Amniotic epithelial cell (primary cell): ENCODE results near the gene ITGB5.

Experiments
- DNase-seq: peaks from one replicate; pipeline ENCODE4 v3.0.0-alpha.2; 2010; ENCODE audit warnings: low read depth

ITGB5 gene

DNA sequence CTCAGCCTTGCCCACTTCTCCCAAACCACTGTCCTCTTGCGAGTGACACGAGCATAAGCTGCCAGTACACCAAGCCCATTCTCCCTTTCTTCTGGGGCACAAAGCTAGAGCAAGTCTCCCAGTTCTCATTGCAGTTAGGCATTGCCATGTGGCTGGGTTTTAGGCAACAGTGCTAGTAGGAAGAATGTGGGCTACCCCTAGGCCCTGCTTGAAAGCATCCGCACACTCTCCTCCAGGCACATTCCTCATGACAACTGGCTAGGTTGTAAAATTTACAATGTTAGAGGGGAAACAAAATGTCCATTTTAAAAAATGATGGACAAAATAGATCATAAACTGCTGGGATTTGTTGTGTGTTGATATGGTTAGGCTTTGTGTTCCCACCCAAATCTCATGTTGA lies 19.7 kb downstream of the ITGB5 start:
- DNase-seq: no peak

DNA sequence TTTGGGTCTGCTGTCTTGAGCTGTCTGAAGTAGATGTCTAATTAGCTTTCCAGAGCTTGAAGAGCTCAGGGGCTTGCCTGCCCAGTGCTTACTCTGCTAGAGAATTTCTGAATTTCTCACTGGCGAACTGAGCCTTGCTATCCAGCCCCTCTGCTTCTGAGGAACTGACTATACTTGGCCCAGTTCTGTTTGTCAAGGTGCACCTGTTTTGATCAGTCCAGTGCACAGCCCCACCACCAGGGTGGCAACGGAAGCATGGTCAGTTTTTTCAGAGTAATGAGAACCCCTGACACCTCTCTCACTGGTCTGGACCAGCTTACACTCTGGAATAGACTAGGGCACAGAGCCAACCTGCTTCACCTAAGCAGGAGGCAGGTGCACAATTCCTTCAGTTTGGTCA lies 25.2 kb downstream of the ITGB5 start:
- DNase-seq: no peak

DNA sequence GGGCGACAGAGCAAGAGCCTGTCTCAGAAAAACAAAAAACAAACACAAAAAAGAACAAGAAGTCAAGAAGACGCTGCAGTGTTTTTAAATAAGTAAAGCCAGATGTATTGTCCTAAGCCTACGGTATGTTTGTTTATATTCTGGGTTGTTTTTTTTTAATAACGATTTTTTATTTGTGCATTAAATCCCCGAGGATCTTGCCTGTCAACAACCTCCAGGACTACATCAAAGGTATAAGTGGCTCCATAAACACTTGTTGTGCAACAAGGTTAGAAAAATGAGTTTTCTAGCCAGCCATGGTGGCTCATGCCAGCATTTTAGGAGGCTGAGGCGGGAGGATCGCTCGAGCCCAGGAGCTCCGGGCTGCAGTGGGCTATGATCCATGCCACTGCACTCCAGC lies 26.1 kb downstream of the ITGB5 start:
- peak; percentile 61 for DNase-seq

DNA sequence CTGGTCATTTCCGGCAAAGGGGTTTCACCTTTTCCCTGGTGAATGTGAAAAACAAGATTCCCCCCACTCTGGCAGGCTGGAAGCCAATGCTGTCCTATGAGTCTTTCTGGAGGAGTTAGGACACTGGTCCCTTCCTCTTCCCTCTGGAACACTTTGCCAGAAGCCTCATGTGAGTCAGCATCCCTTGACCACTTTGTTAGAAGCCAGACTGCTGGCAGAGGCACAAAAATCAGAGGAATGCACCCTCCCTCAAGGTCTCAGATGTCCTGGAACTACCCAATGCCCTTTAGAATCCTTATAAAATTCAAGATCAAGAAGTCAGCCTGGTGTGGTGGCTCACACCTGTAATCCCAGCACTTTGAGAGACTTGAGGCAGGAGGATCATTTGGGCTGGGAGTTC lies 26.6 kb downstream of the ITGB5 start:
- peak; percentile 98 for DNase-seq

DNA sequence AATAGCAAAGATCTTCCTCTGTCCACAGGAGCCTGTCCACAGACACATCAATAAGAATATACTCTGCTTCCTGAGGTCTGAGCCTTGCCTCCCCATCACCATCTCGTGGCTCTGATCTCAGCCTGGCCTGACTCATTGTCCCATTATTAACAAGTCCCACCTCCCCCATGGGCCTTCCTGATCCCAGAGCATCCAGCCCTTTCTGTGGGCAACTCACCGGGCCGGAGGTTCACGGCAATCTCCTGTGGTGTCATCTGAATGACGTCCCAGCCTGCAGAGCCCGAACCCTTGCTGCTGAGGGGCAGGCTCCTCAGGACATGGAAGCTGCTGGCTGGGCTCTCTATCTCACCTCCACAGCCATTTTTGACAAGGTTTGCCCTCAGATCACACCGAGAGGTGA lies 28.1 kb downstream of the ITGB5 start:
- peak; percentile 87 for DNase-seq

DNA sequence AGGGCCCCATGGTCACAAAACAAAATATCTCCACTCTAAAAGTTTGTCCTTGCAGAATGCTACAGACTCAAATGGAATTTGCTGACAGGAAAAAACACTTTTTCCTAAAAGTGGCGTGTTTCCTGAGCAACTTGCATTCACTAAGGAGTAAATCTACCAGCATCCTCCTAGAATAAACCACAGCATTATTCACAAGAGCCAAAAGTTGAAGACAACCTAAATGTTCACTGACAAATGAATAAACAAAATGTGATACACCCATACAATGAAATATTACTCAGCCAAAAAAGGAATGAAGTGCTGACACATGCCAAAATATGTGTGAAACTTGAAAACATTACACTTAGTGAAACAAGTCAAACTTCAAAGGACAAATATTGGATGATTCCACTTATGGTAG lies 28.9 kb downstream of the ITGB5 start:
- peak; percentile 77 for DNase-seq

DNA sequence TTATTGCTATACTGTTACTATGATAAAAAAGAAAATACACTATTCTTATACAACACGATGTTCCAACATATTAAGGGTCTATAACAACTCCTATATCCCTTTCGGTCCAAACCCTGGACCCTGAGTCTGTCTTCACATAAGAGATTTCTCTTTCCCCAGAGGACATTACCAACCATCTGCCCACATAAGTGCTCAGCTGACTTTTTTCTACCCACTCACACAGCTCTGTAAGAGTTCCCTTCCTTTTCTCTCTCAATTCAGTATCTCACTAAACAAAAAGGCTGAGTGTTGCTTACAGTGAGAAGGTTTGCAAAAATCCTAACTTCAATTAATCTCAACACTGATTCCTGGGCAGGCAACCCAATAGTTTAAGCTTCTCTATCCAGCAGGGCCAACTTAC lies 30.5 kb downstream of the ITGB5 start:
- no peak for DNase-seq

DNA sequence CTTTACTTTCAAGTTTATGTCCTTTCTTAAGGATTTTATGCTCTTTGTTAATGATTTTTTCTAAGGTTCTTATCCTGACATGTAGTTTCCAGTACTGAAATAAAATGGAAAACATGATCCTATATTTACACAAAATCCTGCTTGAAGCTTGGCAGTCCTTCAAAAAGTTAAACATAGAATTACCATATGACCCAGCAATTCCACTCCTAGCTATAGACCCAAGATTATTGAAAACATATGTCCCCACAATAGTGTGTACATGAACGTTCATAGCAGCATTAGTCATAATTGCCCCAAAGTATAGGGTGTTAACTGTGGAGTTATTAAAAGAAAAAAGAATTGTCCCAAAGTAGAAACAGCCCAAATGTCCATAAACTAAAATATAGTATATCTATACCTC lies 33.2 kb downstream of the ITGB5 start:
- DNase-seq: no peak

DNA sequence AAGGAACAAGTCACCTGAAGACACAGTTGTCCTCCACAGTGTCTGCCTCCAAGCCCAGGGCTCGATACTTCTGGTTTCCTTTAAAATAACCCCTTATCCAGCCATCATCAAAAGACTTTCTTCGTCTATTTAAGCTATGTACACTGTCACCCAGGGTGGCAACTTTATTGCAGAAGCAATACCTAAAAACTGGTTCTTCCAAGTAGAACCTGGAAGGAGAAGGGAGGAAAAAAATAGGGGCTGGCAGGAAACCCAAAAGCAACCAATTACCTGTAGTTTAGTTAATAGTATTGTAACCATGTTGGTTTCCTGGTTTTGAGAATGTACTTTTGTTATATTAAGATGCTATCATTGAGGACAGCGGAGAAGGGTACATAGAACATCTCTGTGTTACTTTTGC lies 33.7 kb downstream of the ITGB5 start:
- DNase-seq: no peak

DNA sequence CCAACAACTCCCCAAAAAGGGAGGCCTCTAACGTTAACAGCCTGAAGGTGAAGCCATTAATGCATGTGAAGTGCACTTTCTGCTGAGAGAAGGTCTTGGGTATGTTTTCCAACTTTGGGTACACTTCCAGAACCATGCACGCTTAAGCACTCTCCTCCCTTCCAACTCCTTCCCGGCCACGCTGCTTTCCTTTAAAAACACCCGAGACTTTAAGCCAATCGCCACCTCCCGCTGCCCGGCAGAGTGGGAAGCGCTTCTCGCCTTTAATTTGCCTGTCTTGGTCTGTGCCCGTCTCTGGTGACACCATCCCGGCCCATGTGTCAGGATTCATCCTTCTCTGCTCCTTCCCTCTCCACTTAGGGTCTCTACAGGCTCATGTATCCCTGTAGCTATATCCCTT lies 35.3 kb downstream of the ITGB5 start:
- DNase-seq: no peak

DNA sequence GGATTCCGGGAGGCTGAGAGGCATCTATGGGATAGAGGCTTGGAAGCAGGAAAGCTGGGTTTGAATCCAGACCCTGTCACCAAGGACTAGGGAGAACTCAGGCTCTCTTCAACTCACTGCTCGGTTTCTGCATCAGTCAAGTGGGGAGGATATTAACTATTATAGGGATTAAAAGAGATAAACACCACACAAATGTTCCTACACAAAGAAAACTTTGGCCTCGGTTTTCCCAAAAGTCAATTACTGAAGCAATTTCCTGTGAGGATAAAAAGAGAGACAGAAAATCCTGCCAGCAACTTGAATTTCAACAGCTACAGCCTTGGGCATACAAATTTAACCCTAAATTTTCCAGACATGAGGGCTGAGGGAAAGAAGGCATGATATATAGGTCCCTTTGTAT lies 36.0 kb downstream of the ITGB5 start:
- DNase-seq: peak; percentile 33

DNA sequence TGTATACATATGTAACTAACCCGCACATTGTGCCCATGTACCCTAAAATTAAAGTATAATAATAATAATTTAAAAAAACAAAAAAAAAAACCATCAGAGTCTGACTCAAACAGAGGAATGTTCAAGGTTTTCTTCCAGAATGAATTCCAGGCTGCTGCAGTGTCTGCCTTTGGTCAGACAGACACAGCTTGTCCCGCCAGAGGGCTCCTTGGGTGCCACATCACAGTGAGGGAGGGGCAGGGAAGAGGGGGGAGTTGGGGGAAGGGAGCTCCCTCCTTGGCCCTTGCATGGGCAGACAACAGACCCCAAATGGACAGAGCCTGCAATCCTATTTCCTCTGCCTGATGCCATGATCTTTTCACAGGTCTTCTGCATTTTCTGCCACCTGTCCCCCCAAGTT lies 36.5 kb downstream of the ITGB5 start:
- DNase-seq: peak; percentile 66

DNA sequence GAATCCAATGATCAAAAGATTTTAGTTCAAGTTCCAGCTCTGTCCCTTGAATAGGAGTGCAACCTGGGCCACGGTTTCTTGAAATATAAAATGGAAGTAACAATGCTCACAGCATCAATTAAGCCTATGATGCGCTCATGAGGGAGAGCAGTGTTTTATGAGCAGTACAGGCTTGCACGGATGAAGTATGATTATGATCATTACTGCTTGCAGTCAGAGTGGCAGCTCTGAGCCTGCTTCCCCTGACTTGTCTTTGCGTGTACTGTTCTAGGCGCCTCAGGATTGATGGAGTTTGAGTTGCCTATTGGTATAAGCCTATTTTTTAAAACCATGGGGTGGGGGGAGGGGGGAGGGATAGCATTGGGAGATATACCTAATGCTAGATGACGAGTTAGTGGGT lies 37.0 kb downstream of the ITGB5 start:
- DNase-seq: peak; percentile 31

DNA sequence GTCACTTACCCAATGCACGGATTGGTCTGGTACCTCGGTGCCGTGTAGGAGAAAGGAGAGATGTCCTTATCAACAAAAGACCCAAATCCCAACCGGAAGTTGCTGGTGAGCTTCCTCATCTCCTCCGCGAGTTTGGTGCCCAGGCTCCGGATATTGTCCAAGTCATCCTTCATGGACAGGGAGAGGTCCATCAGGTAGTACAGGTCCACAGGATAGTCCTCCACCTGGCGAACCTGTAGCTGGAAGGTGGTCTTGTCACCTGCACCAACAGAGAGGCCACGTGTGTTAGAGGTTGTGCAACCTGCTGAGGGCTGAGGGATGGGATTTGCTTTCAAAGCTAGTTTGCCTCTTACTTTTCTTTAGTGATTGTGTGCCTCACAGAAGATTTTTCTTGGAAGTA lies 38.9 kb downstream of the ITGB5 start:
- DNase-seq: no peak

DNA sequence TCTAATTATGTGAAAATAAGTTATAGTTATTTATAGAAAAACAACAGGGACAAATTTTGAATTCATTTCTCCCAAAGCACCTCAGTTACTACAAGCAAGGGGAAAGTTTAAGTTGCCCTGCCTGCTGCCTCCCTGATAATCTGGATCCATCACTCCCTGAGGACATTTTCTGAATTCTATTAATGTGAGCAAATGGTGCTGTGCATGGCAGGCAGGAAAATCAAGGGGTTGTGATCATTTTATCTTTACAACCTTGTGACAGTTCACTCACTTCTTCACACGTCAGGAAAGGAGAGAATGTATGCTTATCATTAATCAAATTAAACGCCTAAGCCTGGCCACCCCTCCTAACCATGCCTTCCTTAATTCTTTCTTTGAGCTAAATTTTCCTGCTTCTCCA lies 39.3 kb downstream of the ITGB5 start:
- no peak for DNase-seq

DNA sequence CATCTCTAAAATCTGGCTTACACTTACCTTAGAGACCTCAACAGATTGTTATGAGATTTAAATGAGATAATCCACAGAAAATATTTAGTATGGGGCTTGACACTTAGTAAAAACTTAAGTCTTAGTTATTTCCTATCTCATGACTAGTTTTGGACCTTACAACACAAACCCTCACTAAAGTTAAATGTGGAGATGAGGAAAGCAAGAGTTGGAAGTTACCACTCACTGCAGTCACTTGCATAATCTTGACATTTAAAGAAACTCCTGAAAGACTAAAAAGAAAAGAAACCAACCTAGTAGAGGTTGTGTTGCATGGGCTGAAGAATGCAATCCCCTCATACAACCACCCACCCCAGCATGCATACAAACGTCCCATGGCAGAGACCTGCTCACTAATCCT lies 40.1 kb downstream of the ITGB5 start:
- DNase-seq: no peak

DNA sequence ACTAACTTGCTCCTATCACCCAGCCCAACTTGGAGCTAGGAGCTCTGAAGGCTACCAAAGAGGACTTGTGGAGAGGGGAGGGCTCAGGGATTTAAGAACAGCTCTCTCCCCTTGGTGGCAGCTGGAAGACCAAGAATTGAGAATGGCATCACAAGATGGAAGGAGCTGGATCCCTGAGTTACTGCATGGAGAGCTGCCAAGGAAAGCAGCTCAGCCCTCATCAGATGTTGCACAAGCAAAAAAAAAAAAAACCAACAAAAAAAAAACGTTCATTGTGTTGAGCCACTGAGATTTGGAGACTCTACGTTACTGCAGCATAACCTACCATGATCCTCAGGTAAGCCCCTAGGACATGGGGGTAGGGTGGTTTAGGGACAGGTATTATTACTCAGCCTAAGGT lies 41.0 kb downstream of the ITGB5 start:
- DNase-seq: peak; percentile 76

DNA sequence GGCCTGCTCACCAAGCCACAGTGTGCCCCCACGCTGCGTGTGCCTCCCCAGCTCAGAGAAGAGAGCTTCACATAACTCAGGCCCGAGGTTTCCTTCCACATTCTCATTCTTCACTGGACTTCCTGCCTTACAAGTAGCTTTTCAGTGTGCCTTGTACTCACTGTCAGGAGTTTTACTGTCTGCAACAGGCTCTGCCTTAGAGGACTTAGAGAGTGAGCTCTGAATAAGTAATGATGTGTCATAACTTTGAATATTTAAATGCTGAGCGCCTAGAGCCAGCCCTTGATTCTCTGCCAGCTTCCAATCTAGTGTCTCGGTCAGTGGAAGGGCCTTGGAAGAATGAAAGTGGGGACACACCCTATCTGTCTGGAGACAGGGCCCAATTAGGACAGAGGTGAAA lies 41.8 kb downstream of the ITGB5 start:
- peak; percentile 91 for DNase-seq

DNA sequence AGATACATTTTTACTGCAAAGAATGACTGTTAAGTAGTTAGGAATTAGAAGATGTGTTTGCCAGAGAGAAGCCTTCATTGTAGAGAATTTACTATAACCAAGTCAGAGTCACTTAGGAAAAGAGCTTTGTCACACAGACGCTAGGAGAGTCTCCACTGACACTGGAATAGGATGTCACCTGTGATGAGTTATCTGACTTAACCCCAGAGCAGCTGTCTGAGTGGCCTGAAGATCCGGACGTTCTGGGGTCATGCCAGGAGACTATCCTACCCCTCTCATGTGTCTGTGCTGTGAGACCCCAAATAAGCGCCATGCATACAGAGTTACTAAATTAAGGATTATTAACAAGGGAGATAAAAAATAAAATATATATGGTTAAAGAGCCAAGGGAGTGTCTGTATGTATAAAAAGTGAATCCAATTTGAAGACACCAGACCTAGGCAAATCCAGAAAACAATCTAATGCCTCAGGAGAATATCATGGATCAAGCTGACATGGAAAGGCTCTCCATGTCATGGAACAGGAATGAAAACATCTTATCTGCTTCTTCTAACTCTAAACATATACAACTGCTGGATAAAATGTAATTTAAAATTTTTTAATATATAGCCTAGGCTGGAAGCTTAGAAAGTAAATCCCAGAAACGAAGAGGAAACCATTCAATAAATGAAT lies 43.5 kb downstream of the ITGB5 start:
- DNase-seq: no peak

DNA sequence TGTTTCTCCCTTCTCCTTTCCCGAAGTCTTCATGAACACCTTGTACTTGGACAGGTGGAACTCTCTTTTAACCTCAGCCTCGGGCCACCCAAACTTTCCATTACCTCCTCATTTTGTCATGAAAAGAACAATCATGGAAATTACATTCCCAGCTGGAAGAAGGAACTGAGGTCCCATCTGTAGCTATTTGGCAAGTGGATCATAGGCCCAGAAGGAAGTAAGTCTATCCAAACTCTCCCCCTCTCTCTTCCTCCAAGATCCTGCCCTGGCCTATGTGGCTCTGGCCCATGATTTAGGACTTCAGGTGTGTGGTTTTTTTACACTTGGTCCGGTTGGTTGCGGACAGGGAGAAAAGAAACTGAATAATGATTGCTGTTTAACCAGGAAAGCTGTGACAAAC lies 44.1 kb downstream of the ITGB5 start:
- DNase-seq: no peak

DNA sequence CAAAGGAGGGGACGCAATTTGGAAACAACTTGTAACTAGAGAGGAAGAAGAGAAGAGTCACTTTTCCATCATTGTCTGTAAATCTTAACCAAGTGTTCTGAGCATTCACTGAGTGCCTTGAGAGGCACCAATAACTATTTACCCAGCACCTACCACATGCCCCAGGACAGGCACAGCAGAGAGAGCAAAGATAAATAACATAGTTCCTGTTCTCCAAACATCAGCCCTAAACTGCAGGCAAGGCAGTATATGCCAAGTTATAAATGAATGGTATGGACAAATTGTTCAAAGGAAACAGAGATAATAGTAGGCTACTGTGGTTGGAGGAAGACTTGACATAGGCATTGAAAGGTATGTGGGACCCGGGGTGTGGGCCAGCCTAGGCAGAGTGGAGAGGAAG lies 45.6 kb downstream of the ITGB5 start:
- DNase-seq: no peak

DNA sequence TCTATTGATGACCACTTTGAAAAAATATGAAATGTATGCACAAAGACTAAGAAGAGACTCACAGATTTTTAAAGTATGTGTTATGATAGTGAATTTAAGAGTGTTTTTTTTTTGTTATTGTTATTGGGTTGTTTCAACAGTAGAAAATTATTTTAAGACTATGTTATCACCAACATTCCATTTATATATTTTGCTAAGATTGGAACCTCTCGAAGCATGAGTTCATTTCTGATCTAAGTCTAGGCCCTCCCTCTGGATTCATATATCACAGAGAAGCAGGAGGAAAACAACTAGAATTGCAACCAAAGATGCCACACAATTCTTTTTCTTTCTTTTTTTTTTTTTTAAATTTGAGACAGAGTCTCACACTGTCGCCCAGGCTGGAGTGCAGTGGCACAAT lies 46.8 kb downstream of the ITGB5 start:
- no peak for DNase-seq

DNA sequence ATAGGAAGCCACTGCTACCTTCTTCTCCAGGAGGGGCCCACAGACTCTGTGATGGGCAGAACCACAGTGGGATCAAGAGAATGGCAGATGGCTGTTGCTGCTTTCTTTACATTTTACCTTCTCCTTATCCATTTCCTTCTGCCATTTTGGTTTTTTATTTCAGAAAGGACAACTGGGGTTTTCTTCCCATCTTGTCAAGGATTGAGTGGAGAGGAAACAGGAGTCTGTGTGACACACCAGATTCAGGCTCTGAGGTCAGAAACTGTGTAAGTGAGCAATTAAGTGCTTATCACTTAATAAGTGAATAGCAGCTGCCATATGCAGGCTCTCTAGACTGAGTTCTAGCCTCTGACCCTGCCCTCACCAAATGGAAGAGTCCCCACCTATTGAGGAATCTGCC lies 47.3 kb downstream of the ITGB5 start:
- DNase-seq: no peak

DNA sequence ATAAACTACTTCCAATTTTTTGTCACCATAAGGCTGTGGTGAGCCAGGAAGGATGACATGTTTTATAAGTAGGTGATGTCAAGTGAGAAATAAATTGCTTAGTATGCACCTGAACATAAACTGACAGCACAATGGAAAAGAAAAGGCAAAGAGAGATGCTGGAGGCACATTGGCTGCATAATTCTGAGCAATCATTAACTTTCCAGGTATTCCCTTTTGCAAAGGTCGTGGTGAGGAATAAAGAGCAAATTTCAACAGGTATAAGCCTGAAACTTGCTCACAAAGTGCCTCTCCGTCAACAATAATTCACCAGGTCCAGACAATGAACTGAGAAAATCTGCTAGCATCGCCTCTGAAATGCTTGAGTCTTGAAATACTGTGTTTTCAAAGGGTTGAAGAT lies 48.2 kb downstream of the ITGB5 start:
- DNase-seq: no peak

DNA sequence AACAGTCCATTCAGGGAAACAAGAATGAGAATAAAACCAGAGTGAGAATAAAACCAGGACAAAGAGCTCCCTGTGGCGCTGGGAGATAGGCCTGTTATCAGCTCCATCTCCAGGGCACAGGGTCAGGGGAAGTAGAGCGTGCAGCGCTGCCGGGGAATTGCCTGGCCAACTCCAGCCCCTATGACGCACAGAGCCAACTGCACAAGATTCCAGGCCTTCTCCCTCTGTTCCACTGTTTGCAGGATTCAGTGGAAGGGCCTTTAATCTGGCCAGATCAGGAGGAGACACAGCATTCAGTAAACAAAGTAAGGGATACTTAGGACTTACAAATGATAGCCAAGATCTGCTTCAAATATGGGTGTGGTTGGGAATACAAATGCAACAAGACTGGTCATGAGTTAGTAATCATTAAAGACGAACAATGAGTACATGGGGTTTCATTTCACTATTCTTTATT lies 49.4 kb downstream of the ITGB5 start:
- DNase-seq: peak; percentile 92
